Calu3 (cell line): ENCODE measurements around the gene NOS1. TPM values are rescaled to one million over a fixed set of nuclear protein-coding genes. Genes with fewer than 3 reads are reported as not detected.

ENCODE experiments used
- BruUV-seq: library from RNA; stranded (reverse); fragments of 400-500 nt; replicated peaks from 2 replicates; lab custom pipeline; 2021; lab: Mats Ljungman, UMichigan
- CTCF ChIA-PET: fragments of 300-600 bp; sonication (Branson Sonifier 250); formaldehyde crosslinking; loops from one replicate; lab custom pipeline; 2022; ENCODE audit warnings: antibody characterized with exemption; lab: Charles Lee
- DNase-seq: peaks from one replicate; pipeline ENCODE4 v3.0.0; 2022
- H3K27ac Mint-ChIP-seq: one replicate; pipeline ENCODE4 v1.8.0; 2022; ENCODE audit warnings: mixed read lengths; ENCODE audit not compliant: unreplicated experiment
- H3K27me3 Mint-ChIP-seq: one replicate; pipeline ENCODE4 v1.8.0; 2022; ENCODE audit warnings: mixed read lengths; ENCODE audit not compliant: unreplicated experiment
- H3K36me3 Mint-ChIP-seq: one replicate; pipeline ENCODE4 v1.8.0; 2022; ENCODE audit warnings: mild to moderate bottlenecking, moderate library complexity, mixed read lengths; ENCODE audit not compliant: insufficient read depth, unreplicated experiment
- H3K4me1 Mint-ChIP-seq: one replicate; pipeline ENCODE4 v1.8.0; 2022; ENCODE audit warnings: mild to moderate bottlenecking, low read depth, mixed read lengths; ENCODE audit not compliant: unreplicated experiment
- H3K4me3 Mint-ChIP-seq: one replicate; pipeline ENCODE4 v1.8.0; 2022; ENCODE audit warnings: mild to moderate bottlenecking, low read depth, moderate library complexity, mixed read lengths; ENCODE audit not compliant: unreplicated experiment
- H3K9me3 Mint-ChIP-seq: one replicate; pipeline ENCODE4 v1.8.0; 2022; ENCODE audit warnings: low read depth, mixed read lengths; ENCODE audit not compliant: unreplicated experiment
- intact Hi-C: fragments of 100-400 bp; cut with micrococcal nuclease; formaldehyde crosslinking; loops from one replicate; pipeline ENCODE4 v1.10.0; 2022; ENCODE audit not compliant: unreplicated experiment
- total RNA-seq: library from RNA; stranded (reverse); gene quantifications from 2 replicates; pipeline ENCODE4 v1.2.3, GENCODE V29; 2022
- TF ChIP-seq, protein P1 (sequence below): fragments of 200-600 bp; IDR thresholded peaks from one replicate; pipeline ENCODE4 v1.8.0; 2022; ENCODE audit warnings: antibody characterized with exemption; ENCODE audit not compliant: unreplicated experiment

NOS1 gene
- total RNA-seq, 1 experiment from 2014 or later = not detected

GRCh38 chr12:117166107-117166506 is 195.3 kb downstream of the NOS1 start:
- H3K27ac Mint-ChIP-seq = no peak overlapping the region
- TF ChIP-seq, protein P1, sequence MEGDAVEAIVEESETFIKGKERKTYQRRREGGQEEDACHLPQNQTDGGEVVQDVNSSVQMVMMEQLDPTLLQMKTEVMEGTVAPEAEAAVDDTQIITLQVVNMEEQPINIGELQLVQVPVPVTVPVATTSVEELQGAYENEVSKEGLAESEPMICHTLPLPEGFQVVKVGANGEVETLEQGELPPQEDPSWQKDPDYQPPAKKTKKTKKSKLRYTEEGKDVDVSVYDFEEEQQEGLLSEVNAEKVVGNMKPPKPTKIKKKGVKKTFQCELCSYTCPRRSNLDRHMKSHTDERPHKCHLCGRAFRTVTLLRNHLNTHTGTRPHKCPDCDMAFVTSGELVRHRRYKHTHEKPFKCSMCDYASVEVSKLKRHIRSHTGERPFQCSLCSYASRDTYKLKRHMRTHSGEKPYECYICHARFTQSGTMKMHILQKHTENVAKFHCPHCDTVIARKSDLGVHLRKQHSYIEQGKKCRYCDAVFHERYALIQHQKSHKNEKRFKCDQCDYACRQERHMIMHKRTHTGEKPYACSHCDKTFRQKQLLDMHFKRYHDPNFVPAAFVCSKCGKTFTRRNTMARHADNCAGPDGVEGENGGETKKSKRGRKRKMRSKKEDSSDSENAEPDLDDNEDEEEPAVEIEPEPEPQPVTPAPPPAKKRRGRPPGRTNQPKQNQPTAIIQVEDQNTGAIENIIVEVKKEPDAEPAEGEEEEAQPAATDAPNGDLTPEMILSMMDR = no peak
- no peaks in the 10 kb centered on the region for H3K27me3 Mint-ChIP-seq
- H3K4me3 Mint-ChIP-seq = no peak overlapping the region
- CTCF ChIA-PET = no interaction called here
- DNase-seq = no peak
- peaks cover 66% of the 10 kb centered on the region for H3K36me3 Mint-ChIP-seq
- H3K9me3 Mint-ChIP-seq = no peaks in the 10 kb centered on the region
- H3K4me1 Mint-ChIP-seq = no peaks in the 10 kb centered on the region
- intact Hi-C loops = no loop called here
- BruUV-seq = no TSS peak

- no peaks in the 10 kb centered on the region for H3K27me3 Mint-ChIP-seq
- H3K4me1 Mint-ChIP-seq = no peaks in the 10 kb centered on the region
- H3K9me3 Mint-ChIP-seq = no peaks in the 10 kb centered on the region
- no peak for DNase-seq
- peaks cover 71% of the 10 kb centered on the region for H3K36me3 Mint-ChIP-seq
- CTCF ChIA-PET = no interaction called here
- TF ChIP-seq, protein P1 = no peak
- intact Hi-C loops = no loop called here
- no peak overlapping the region for H3K4me3 Mint-ChIP-seq
- H3K27ac Mint-ChIP-seq = no peak overlapping the region
- BruUV-seq = no TSS peak
Measured at GRCh38 chr12:117165342-117165741, 196.1 kb downstream of the NOS1 start.

- CTCF ChIA-PET = no interaction called here
- TF ChIP-seq, protein P1 = no peak
- no peak overlapping the region for H3K27ac Mint-ChIP-seq
Measured at GRCh38 chr12:117162633-117163032, 198.8 kb downstream of the NOS1 start.

DNA sequence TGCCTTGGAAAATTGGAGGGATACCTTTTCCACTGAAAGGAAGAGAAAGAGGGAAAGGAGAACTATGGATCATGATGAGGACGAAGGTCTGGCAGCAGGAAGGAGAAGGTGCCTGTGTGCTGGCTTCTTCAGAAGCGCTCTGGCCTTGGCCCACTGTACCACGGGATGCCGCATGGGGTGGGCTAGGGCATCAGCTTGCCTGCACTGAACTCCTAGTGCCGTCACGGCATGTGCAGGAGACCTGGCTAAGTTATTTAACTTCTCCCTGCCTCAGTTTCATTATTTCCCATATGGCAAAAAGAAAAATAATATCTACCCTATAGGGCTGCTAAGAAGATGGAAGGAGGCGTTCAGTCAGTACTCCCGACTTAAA is 199.3 kb downstream of the NOS1 start:
- Mint-ChIP-seq H3K9me3 (no peaks in the 10 kb centered on the region), H3K27ac (no peak overlapping the region), H3K27me3 (no peaks in the 10 kb centered on the region), H3K4me1 (no peaks in the 10 kb centered on the region), H3K36me3 (peaks cover 64% of the 10 kb centered on the region), H3K4me3 (no peak overlapping the region)
- CTCF ChIA-PET = no interaction called here
- TF ChIP-seq, protein P1 = no peak
- no TSS peak for BruUV-seq
- intact Hi-C loops = no loop called here
- no peak for DNase-seq

More at GRCh38 chr12:117162633-117163032, 198.8 kb downstream of the NOS1 start:
- BruUV-seq = no TSS peak
- Mint-ChIP-seq H3K27me3 (no peaks in the 10 kb centered on the region), H3K4me1 (no peaks in the 10 kb centered on the region), H3K4me3 (no peak overlapping the region), H3K36me3 (peaks cover 69% of the 10 kb centered on the region), H3K9me3 (no peaks in the 10 kb centered on the region)
- intact Hi-C loops = no loop called here
- no peak for DNase-seq
